Pulmonary artery endothelial cell (primary cell): Measurements from ENCODE around the gene DOCK4. TPM values are rescaled to one million over a fixed set of nuclear protein-coding genes. Genes with fewer than 3 reads are reported as not detected.
"Not testable (repeated sequence)": the region's sequence is repeated elsewhere in the genome, so short reads cannot be mapped to it uniquely, and the experiment has no call there.

ENCODE experiments used
- DNase-seq: peaks from one replicate; pipeline ENCODE4 v3.0.0-alpha.2; 2011; ENCODE audit warnings: low read depth, low spot score
- total RNA-seq: library from RNA; depleted of rRNA; stranded (reverse); fragments of >200 nt; gene quantifications from 2 replicates; pipeline ENCODE4 v1.2.3, GENCODE V29; 2014

Gene DOCK4
- total RNA-seq, 1 donor from 2014 or later, result 198 TPM

GRCh38 chr7:112136271-112137008 is 69.8 kb downstream of the DOCK4 start:
- no peak for DNase-seq

- no peak for DNase-seq
These were observed 70.4 kb downstream of the DOCK4 start for GRCh38 chr7:112135815-112136214.

GRCh38 chr7:112134039-112134438 is 72.2 kb downstream of the DOCK4 start:
- no peak for DNase-seq

- no peak for DNase-seq
These were observed 72.9 kb downstream of the DOCK4 start for GRCh38 chr7:112133328-112133727.

- DNase-seq, result peak; percentile 70
These were observed 74.0 kb downstream of the DOCK4 start for GRCh38 chr7:112132051-112132694.

- DNase-seq, result no peak
These were observed 75.3 kb downstream of the DOCK4 start for GRCh38 chr7:112130729-112131410.

- DNase-seq, result no peak
These were observed 76.4 kb downstream of the DOCK4 start for GRCh38 chr7:112129655-112130323.

- not testable (repeated sequence) for DNase-seq
These were observed 77.5 kb downstream of the DOCK4 start for GRCh38 chr7:112128461-112129425.

- not testable (repeated sequence) for DNase-seq
These were observed 78.2 kb downstream of the DOCK4 start for GRCh38 chr7:112128041-112128440.

- no peak for DNase-seq
These were observed 80.9 kb downstream of the DOCK4 start for GRCh38 chr7:112125250-112125649.

GRCh38 chr7:112124061-112124766 is 82.0 kb downstream of the DOCK4 start:
- no peak for DNase-seq

- no peak for DNase-seq
These were observed 83.4 kb downstream of the DOCK4 start for GRCh38 chr7:112122798-112123197.

- no peak for DNase-seq
These were observed 84.1 kb downstream of the DOCK4 start for GRCh38 chr7:112122144-112122543.

GRCh38 chr7:112121318-112121717 is 84.9 kb downstream of the DOCK4 start:
- no peak for DNase-seq

GRCh38 chr7:112120696-112121217 is 85.4 kb downstream of the DOCK4 start:
- DNase-seq, result no peak

- no peak for DNase-seq
These were observed 87.3 kb downstream of the DOCK4 start for GRCh38 chr7:112118581-112119566.

GRCh38 chr7:112116894-112117293 is 89.3 kb downstream of the DOCK4 start:
- no peak for DNase-seq

GRCh38 chr7:112116358-112116757 is 89.8 kb downstream of the DOCK4 start:
- DNase-seq, result no peak

GRCh38 chr7:112115880-112116279 is 90.3 kb downstream of the DOCK4 start:
- no peak for DNase-seq
